ENCODE results near the gene MRFAP1L1.

MRFAP1L1 gene

GRCh38 chr4:6742507-6742906 is 32.8 kb upstream of the MRFAP1L1 start:
- Histone ChIP-seq H3K27me3 (ENCODE audit: control insufficient read depth in 3 of 3, insufficient read depth in 3 of 3, low read depth in 1 of 3, low read length in 3 of 3) (no peaks in the 10 kb centered on the region), H3K4me3 (ENCODE audit: low read length in 2 of 2) (no peak overlapping the region), H2BK12ac (ENCODE audit: low read length) (no peak overlapping the region), H3K4ac (ENCODE audit: low read length) (no peak overlapping the region), H2BK5ac (ENCODE audit: low read length) (no peak overlapping the region), H3K36me3 (replicated peaks in 1 of 2; ENCODE audit: control insufficient read depth in 2 of 2, insufficient read depth in 2 of 2, low read length in 2 of 2) (no peaks in the 10 kb centered on the region), H2BK15ac (ENCODE audit: low read length) (no peak overlapping the region), H4K91ac (ENCODE audit: low read depth, low read length, poor library complexity) (no peak overlapping the region), H3K9me3 (replicated peaks in 1 of 2; ENCODE audit: control insufficient read depth in 2 of 2, insufficient read depth in 1 of 2, low read depth in 1 of 2, low read length in 2 of 2) (no peaks in the 10 kb centered on the region), H3K27ac (replicated peaks; ENCODE audit: low read length) (no peak overlapping the region), H2AFZ (ENCODE audit: low read length) (no peak overlapping the region), H3K14ac (ENCODE audit: low read length) (no peak overlapping the region), H3K79me1 (ENCODE audit: low read depth, low read length) (no peaks in the 10 kb centered on the region), H3K4me2 (ENCODE audit: insufficient read depth, low read length, poor library complexity, severe bottlenecking) (no peak overlapping the region), H2BK120ac (ENCODE audit: low read depth, low read length) (no peak overlapping the region), H2AK5ac (ENCODE audit: low read depth, low read length) (no peak overlapping the region), H3K18ac (ENCODE audit: low read length) (no peak overlapping the region), H3K9ac (ENCODE audit: low read depth, low read length, poor library complexity) (no peak overlapping the region), H3K23ac (ENCODE audit: low read depth, low read length, poor library complexity) (no peak overlapping the region), H4K8ac (ENCODE audit: low read depth, low read length) (no peak overlapping the region), H3K4me1 (ENCODE audit: control insufficient read depth in 2 of 2, insufficient read depth in 1 of 2, low read depth in 1 of 2, low read length in 2 of 2) (peaks cover 0 to 2% of the 10 kb centered on the region in 2 donors)
- no CpG with 5 or more reads among the region's 2 CpGs for WGBS, 2 donors (ENCODE audit: extremely low coverage in 2 of 2, insufficient read length in 2 of 2, insufficient replicate concordance in 1 of 2)
- no peak for DNase-seq (ENCODE audit: low spot score)

- no peak overlapping the region for H2BK15ac ChIP-seq (ENCODE audit: low read length)
- no peaks in the 10 kb centered on the region for H3K9me3 ChIP-seq (replicated peaks in 1 of 2; ENCODE audit: control insufficient read depth in 2 of 2, insufficient read depth in 1 of 2, low read depth in 1 of 2, low read length in 2 of 2)
- no peak for DNase-seq (ENCODE audit: low spot score)
- H4K8ac ChIP-seq (ENCODE audit: low read depth, low read length): no peak overlapping the region
- H3K9ac ChIP-seq (ENCODE audit: low read depth, low read length, poor library complexity): no peak overlapping the region
- H3K4me2 ChIP-seq (ENCODE audit: insufficient read depth, low read length, poor library complexity, severe bottlenecking): no peak overlapping the region
- H3K79me1 ChIP-seq (ENCODE audit: low read depth, low read length): no peaks in the 10 kb centered on the region
- no peak overlapping the region for H3K27ac ChIP-seq (replicated peaks; ENCODE audit: low read length)
- no peaks in the 10 kb centered on the region for H3K4me1 ChIP-seq (ENCODE audit: control insufficient read depth in 2 of 2, insufficient read depth in 1 of 2, low read depth in 1 of 2, low read length in 2 of 2)
- no peak overlapping the region for H2BK120ac ChIP-seq (ENCODE audit: low read depth, low read length)
- H3K4me3 ChIP-seq (ENCODE audit: low read length in 2 of 2): no peak overlapping the region
- no peak overlapping the region for H2BK12ac ChIP-seq (ENCODE audit: low read length)
- H4K91ac ChIP-seq (ENCODE audit: low read depth, low read length, poor library complexity): no peak overlapping the region
- no peak overlapping the region for H3K23ac ChIP-seq (ENCODE audit: low read depth, low read length, poor library complexity)
- H2AK5ac ChIP-seq (ENCODE audit: low read depth, low read length): no peak overlapping the region
- H3K18ac ChIP-seq (ENCODE audit: low read length): no peak overlapping the region
- H3K27me3 ChIP-seq (ENCODE audit: control insufficient read depth in 3 of 3, insufficient read depth in 3 of 3, low read depth in 1 of 3, low read length in 3 of 3): no peaks in the 10 kb centered on the region
- H2AFZ ChIP-seq (ENCODE audit: low read length): no peak overlapping the region
- H3K36me3 ChIP-seq (replicated peaks in 1 of 2; ENCODE audit: control insufficient read depth in 2 of 2, insufficient read depth in 2 of 2, low read length in 2 of 2): no peaks in the 10 kb centered on the region
- H3K4ac ChIP-seq (ENCODE audit: low read length): peak overlapping the region; percentile 13
- H3K14ac ChIP-seq (ENCODE audit: low read length): no peak overlapping the region
- no peak overlapping the region for H2BK5ac ChIP-seq (ENCODE audit: low read length)
- no CpG with 5 or more reads among the region's 8 CpGs for WGBS, 2 donors (ENCODE audit: extremely low coverage in 2 of 2, insufficient read length in 2 of 2, insufficient replicate concordance in 1 of 2)
These were observed 30.7 kb upstream of the MRFAP1L1 start for GRCh38 chr4:6740347-6740746.

GRCh38 chr4:6739920-6740319 is 30.3 kb upstream of the MRFAP1L1 start:
- no peak for DNase-seq (ENCODE audit: low spot score)
- no peak overlapping the region for H3K9ac ChIP-seq (ENCODE audit: low read depth, low read length, poor library complexity)
- H3K27me3 ChIP-seq (ENCODE audit: control insufficient read depth in 3 of 3, insufficient read depth in 3 of 3, low read depth in 1 of 3, low read length in 3 of 3): no peaks in the 10 kb centered on the region
- H3K4ac ChIP-seq (ENCODE audit: low read length): no peak overlapping the region
- no peak overlapping the region for H3K23ac ChIP-seq (ENCODE audit: low read depth, low read length, poor library complexity)
- no peaks in the 10 kb centered on the region for H3K9me3 ChIP-seq (replicated peaks in 1 of 2; ENCODE audit: control insufficient read depth in 2 of 2, insufficient read depth in 1 of 2, low read depth in 1 of 2, low read length in 2 of 2)
- no peak overlapping the region for H3K4me2 ChIP-seq (ENCODE audit: insufficient read depth, low read length, poor library complexity, severe bottlenecking)
- no peak overlapping the region for H2AFZ ChIP-seq (ENCODE audit: low read length)
- no peak overlapping the region for H4K91ac ChIP-seq (ENCODE audit: low read depth, low read length, poor library complexity)
- no peaks in the 10 kb centered on the region for H3K4me1 ChIP-seq (ENCODE audit: control insufficient read depth in 2 of 2, insufficient read depth in 1 of 2, low read depth in 1 of 2, low read length in 2 of 2)
- no peak overlapping the region for H3K4me3 ChIP-seq (ENCODE audit: low read length in 2 of 2)
- no CpG with 5 or more reads among the region's 4 CpGs for WGBS, 2 donors (ENCODE audit: extremely low coverage in 2 of 2, insufficient read length in 2 of 2, insufficient replicate concordance in 1 of 2)
- H3K14ac ChIP-seq (ENCODE audit: low read length): no peak overlapping the region
- no peak overlapping the region for H2BK12ac ChIP-seq (ENCODE audit: low read length)
- no peaks in the 10 kb centered on the region for H3K36me3 ChIP-seq (replicated peaks in 1 of 2; ENCODE audit: control insufficient read depth in 2 of 2, insufficient read depth in 2 of 2, low read length in 2 of 2)
- H2BK120ac ChIP-seq (ENCODE audit: low read depth, low read length): no peak overlapping the region
- no peak overlapping the region for H2BK15ac ChIP-seq (ENCODE audit: low read length)
- H3K79me1 ChIP-seq (ENCODE audit: low read depth, low read length): no peaks in the 10 kb centered on the region
- H4K8ac ChIP-seq (ENCODE audit: low read depth, low read length): no peak overlapping the region
- H2AK5ac ChIP-seq (ENCODE audit: low read depth, low read length): no peak overlapping the region
- H3K27ac ChIP-seq (replicated peaks; ENCODE audit: low read length): no peak overlapping the region
- H2BK5ac ChIP-seq (ENCODE audit: low read length): no peak overlapping the region
- H3K18ac ChIP-seq (ENCODE audit: low read length): no peak overlapping the region

- Histone ChIP-seq H3K23ac (ENCODE audit: low read depth, low read length, poor library complexity) (peak overlapping the region; percentile 10), H2BK5ac (ENCODE audit: low read length) (no peak overlapping the region), H3K27me3 (ENCODE audit: control insufficient read depth in 3 of 3, insufficient read depth in 3 of 3, low read depth in 1 of 3, low read length in 3 of 3) (peaks cover 0 to 3% (median 0%) of the 10 kb centered on the region in 3 experiments), H3K4me3 (ENCODE audit: low read length in 2 of 2) (no peak overlapping the region), H3K14ac (ENCODE audit: low read length) (peak overlapping the region; percentile 49), H2AK5ac (ENCODE audit: low read depth, low read length) (peak overlapping the region; percentile 84), H4K91ac (ENCODE audit: low read depth, low read length, poor library complexity) (no peak overlapping the region), H2BK12ac (ENCODE audit: low read length) (peak overlapping the region; percentile 51), H3K27ac (replicated peaks; ENCODE audit: low read length) (no peak overlapping the region), H3K18ac (ENCODE audit: low read length) (peak overlapping the region; percentile 53), H3K4ac (ENCODE audit: low read length) (no peak overlapping the region), H3K9ac (ENCODE audit: low read depth, low read length, poor library complexity) (no peak overlapping the region), H3K79me1 (ENCODE audit: low read depth, low read length) (no peaks in the 10 kb centered on the region), H3K36me3 (replicated peaks in 1 of 2; ENCODE audit: control insufficient read depth in 2 of 2, insufficient read depth in 2 of 2, low read length in 2 of 2) (no peaks in the 10 kb centered on the region), H3K9me3 (replicated peaks in 1 of 2; ENCODE audit: control insufficient read depth in 2 of 2, insufficient read depth in 1 of 2, low read depth in 1 of 2, low read length in 2 of 2) (no peaks in the 10 kb centered on the region), H2BK120ac (ENCODE audit: low read depth, low read length) (no peak overlapping the region), H4K8ac (ENCODE audit: low read depth, low read length) (peak overlapping the region; percentile 31), H3K4me1 (ENCODE audit: control insufficient read depth in 2 of 2, insufficient read depth in 1 of 2, low read depth in 1 of 2, low read length in 2 of 2) (peaks cover 0 to 6% of the 10 kb centered on the region in 2 donors), H3K4me2 (ENCODE audit: insufficient read depth, low read length, poor library complexity, severe bottlenecking) (no peak overlapping the region), H2AFZ (ENCODE audit: low read length) (no peak overlapping the region), H2BK15ac (ENCODE audit: low read length) (peak overlapping the region; percentile 64)
- no CpG with 5 or more reads among the region's 16 CpGs for WGBS, 2 donors (ENCODE audit: extremely low coverage in 2 of 2, insufficient read length in 2 of 2, insufficient replicate concordance in 1 of 2)
- no peak for DNase-seq (ENCODE audit: low spot score)
These were observed 24.6 kb upstream of the MRFAP1L1 start for GRCh38 chr4:6734165-6734786.
